ENCODE data around the gene SLC9C1.

DNA sequence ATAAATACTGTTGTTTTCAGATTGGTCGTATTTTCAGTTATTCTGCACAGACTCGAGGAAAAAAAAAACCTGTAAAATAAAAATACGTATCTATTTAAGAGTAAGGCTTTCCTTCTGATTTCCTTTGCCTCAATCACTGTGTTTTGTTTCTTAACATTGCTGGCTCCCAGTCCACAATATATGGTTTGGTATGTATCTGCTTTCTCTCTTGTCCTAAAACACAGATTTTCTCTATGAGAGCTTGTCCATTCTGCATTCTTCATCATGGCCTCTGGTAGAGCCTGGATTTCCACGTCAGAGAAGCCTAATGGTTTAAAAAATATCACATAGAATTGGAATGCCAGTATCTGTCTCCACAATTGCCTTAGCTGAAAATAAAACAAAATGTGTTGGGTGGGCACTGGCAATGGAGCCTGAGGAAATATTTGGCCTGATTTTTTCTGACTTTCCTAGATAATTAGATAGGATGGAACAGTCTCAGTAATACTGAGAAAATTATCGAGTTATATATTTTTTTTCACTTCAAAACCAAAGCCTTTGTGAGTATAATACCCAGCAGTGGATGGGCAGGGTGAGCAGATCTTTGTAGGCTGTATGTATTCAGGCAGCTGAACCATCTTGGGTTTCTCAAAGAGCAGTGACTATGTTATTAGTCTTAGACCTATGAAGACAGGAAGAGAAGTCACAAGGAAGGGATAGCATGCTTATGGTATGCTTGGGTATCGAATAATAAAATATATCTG is 40.8 kb upstream of the SLC9C1 start:
- TF ChIP-seq, protein P1, sequence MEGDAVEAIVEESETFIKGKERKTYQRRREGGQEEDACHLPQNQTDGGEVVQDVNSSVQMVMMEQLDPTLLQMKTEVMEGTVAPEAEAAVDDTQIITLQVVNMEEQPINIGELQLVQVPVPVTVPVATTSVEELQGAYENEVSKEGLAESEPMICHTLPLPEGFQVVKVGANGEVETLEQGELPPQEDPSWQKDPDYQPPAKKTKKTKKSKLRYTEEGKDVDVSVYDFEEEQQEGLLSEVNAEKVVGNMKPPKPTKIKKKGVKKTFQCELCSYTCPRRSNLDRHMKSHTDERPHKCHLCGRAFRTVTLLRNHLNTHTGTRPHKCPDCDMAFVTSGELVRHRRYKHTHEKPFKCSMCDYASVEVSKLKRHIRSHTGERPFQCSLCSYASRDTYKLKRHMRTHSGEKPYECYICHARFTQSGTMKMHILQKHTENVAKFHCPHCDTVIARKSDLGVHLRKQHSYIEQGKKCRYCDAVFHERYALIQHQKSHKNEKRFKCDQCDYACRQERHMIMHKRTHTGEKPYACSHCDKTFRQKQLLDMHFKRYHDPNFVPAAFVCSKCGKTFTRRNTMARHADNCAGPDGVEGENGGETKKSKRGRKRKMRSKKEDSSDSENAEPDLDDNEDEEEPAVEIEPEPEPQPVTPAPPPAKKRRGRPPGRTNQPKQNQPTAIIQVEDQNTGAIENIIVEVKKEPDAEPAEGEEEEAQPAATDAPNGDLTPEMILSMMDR (conservative IDR thresholded peaks at IDR 0.05; ENCODE audit: low read depth, low read length): no peak
- TF ChIP-seq EZH2 (IDR thresholded peaks at IDR 0.05; ENCODE audit: borderline replicate concordance, low read depth, low read length, poor library complexity, severe bottlenecking): no peak

Measured in A673 (cell line).